B cell (primary cell): ENCODE results near the gene LAMTOR2. TPM values are rescaled to one million over a fixed set of nuclear protein-coding genes. Genes with fewer than 3 reads are reported as not detected.

Experiments
- ATAC-seq: fragments of 200-7000 bp; cut with Tn5 transposase; one replicate; pipeline ENCODE4 v1.10.0; 2021; ENCODE audit warnings: low read depth, mild to moderate bottlenecking, moderate number of reproducible peaks, moderate library complexity
- CTCF ChIA-PET: fragments of 350-600 bp; sonication (Branson Sonifier 250); formaldehyde crosslinking; loops from one replicate; lab custom pipeline; 2021; ENCODE audit warnings: antibody characterized with exemption, inconsistent platforms; lab: Charles Lee
- POLR2A ChIA-PET: fragments of 350-600 bp; sonication (Branson Sonifier 250); formaldehyde crosslinking; loops from one replicate; lab custom pipeline; 2021; ENCODE audit warnings: antibody characterized with exemption; lab: Charles Lee
- DNase-seq: peaks from one replicate; pipeline ENCODE4 v3.0.0; 2013
- H2AFZ ChIP-seq: 2 replicates; pipeline ENCODE4 v1.6.1; 2012; ENCODE audit warnings: mild to moderate bottlenecking, low read depth, low read length; ENCODE audit not compliant: insufficient read depth, poor library complexity, severe bottlenecking
- H3K27ac ChIP-seq, 2 donors: 1 replicate in 1 of 2; 2 replicates in 1 of 2; pipeline ENCODE4 v1.5.1; 2012 to 2013; ENCODE audit warnings: low read length in 2 of 2, mild to moderate bottlenecking in 2 of 2, moderate library complexity in 1 of 2
- H3K27me3 ChIP-seq, 4 experiments: fragments of 200-600 bp in 1 of 4; sonication (generic) in 1 of 4; replicated peaks in 1 of 4; 1 replicate in 2 of 4; 2 replicates in 2 of 4; pipeline versions ENCODE4 v1.6.1 to v1.7.0; 2013 to 2016; ENCODE audit warnings: low read length in 3 of 4, mild to moderate bottlenecking in 2 of 4, mixed read lengths in 1 of 4, moderate library complexity in 1 of 4; ENCODE audit not compliant: insufficient read depth in 4 of 4, control insufficient read depth in 3 of 4; ENCODE audit errors: control extremely low read depth in 1 of 4
- H3K36me3 ChIP-seq, 2 experiments: replicated peaks in 1 of 2; 1 replicate in 1 of 2; 2 replicates in 1 of 2; pipeline versions ENCODE4 v1.6.1 to v1.7.1; 2013; ENCODE audit warnings: low read length in 1 of 2; ENCODE audit not compliant: insufficient read depth in 2 of 2, control insufficient read depth in 1 of 2; ENCODE audit errors: control extremely low read depth in 1 of 2, extremely low read depth in 1 of 2
- H3K4me1 ChIP-seq, 2 donors: fragments of 200-600 bp in 1 of 2; sonication (generic) in 1 of 2; 1 replicate in 1 of 2; 2 replicates in 1 of 2; pipeline versions ENCODE4 v1.5.1 to v1.6.1; 2013 to 2017; ENCODE audit warnings: low read length in 2 of 2; ENCODE audit not compliant: control insufficient read depth in 2 of 2, insufficient read depth in 2 of 2
- H3K4me2 ChIP-seq: replicated peaks from 2 replicates; pipeline ENCODE3; 2012; ENCODE audit warnings: mild to moderate bottlenecking, low read depth, low read length; ENCODE audit not compliant: poor library complexity, severe bottlenecking
- H3K4me3 ChIP-seq, 5 experiments: fragments of 200-600 bp in 1 of 5; sonication (generic) in 1 of 5; 1 replicate in 3 of 5; 2 replicates in 2 of 5; pipeline versions ENCODE4 v1.5.1 to v1.7.0; 2011 to 2016; ENCODE audit warnings: low read length in 4 of 5, mild to moderate bottlenecking in 4 of 5, low read depth in 2 of 5, control low read depth in 1 of 5, moderate library complexity in 1 of 5; ENCODE audit not compliant: insufficient read depth in 1 of 5; ENCODE audit errors: control extremely low read depth in 1 of 5, extremely low read depth in 1 of 5
- H3K79me2 ChIP-seq: fragments of 200-600 bp; sonication (generic); one replicate; pipeline ENCODE4 v1.6.0; 2016; ENCODE audit warnings: low read length; ENCODE audit not compliant: control insufficient read depth, insufficient read depth
- H3K9ac ChIP-seq: fragments of 200-600 bp; sonication (generic); 2 replicates; pipeline ENCODE4 v1.6.1; 2017; ENCODE audit warnings: mild to moderate bottlenecking, low read length, moderate library complexity
- H3K9me3 ChIP-seq, 3 donors: one replicate each; pipeline versions ENCODE4 v1.6.1 to v1.7.1; 2013; ENCODE audit warnings: low read length in 2 of 3; ENCODE audit not compliant: control insufficient read depth in 2 of 3, insufficient read depth in 1 of 3; ENCODE audit errors: control extremely low read depth in 1 of 3
- H4K20me1 ChIP-seq: 2 replicates; pipeline ENCODE4 v1.6.0; 2012; ENCODE audit warnings: mild to moderate bottlenecking, low read length; ENCODE audit not compliant: insufficient read depth, control insufficient read depth, poor library complexity, severe bottlenecking
- H3K27ac Mint-ChIP-seq: one replicate; pipeline ENCODE4 v1.8.0; 2021; ENCODE audit warnings: mixed read lengths
- H3K27me3 Mint-ChIP-seq: one replicate; pipeline ENCODE4 v1.8.0; 2021; ENCODE audit warnings: mixed read lengths
- H3K4me1 Mint-ChIP-seq: one replicate; pipeline ENCODE4 v1.8.0; 2021; ENCODE audit warnings: mixed read lengths
- H3K4me3 Mint-ChIP-seq: one replicate; pipeline ENCODE4 v1.8.0; 2021; ENCODE audit warnings: mixed read lengths
- H3K9me3 Mint-ChIP-seq: one replicate; pipeline ENCODE4 v1.8.0; 2022; ENCODE audit warnings: mixed read lengths; ENCODE audit not compliant: insufficient read depth
- EZH2 ChIP-seq: IDR thresholded peaks from 2 replicates; pipeline ENCODE4 v1.6.1; 2012; ENCODE audit warnings: borderline replicate concordance, low read depth, mild to moderate bottlenecking, moderate library complexity, low read length; ENCODE audit not compliant: insufficient read depth, poor library complexity, severe bottlenecking
- WGBS: methylation state at CpG from one replicate; pipeline ENCODE4 v1.1.5; 2013; ENCODE audit warnings: missing lambda C conversion rate; ENCODE audit not compliant: insufficient coverage; 5-methylcytosine and 5-hydroxymethylcytosine counted together
- intact Hi-C: fragments of 100-400 bp; cut with micrococcal nuclease; formaldehyde crosslinking; loops from one replicate; pipeline ENCODE4 v1.10.0; 2022
- polyA plus RNA-seq: library from polyadenylated mRNA; depleted of rRNA; stranded (reverse); fragments of >200 nt; gene quantifications from 2 replicates; pipeline ENCODE4 v1.2.3, GENCODE V29; 2012
- total RNA-seq, 2 donors: library from RNA; stranded (reverse); fragments of 120-200 nt in 1 of 2; gene quantifications; 1 replicate in 1 of 2; 2 replicates in 1 of 2; pipeline versions ENCODE4 v1.2.3 to v1.2.4, GENCODE V29; 2013 to 2022

The LAMTOR2 gene
- total and polyA plus RNA-seq, 2 donors (not counting 1 experiment from before 2014, with no cell fraction given), result 31.5 to 55.9 TPM

GRCh38 chr1:156108057-156108456, 53.5 kb downstream of the LAMTOR2 start:
- Histone ChIP-seq H3K9me3 (no peaks in the 10 kb centered on the region), H3K27me3 (peaks cover 0 to 5% (median 2%) of the 10 kb centered on the region in 4 experiments), H3K4me1 (peaks cover 35 to 40% of the 10 kb centered on the region in 2 donors), H3K36me3 (no peaks in the 10 kb centered on the region), H3K9ac (no peak overlapping the region), H2AFZ (no peak overlapping the region), H4K20me1 (no peaks in the 10 kb centered on the region), H3K4me2 (no peak overlapping the region), H3K27ac (peak overlapping the region in 1 of 2 donors; percentile 99), H3K79me2 (no peaks in the 10 kb centered on the region), H3K4me3 (no peak overlapping the region)
- Mint-ChIP-seq H3K4me3 (peak overlapping the region; percentile 26), H3K4me1 (peaks cover 57% of the 10 kb centered on the region), H3K27ac (peak overlapping the region; percentile 72), H3K9me3 (no peaks in the 10 kb centered on the region), H3K27me3 (peaks cover 3% of the 10 kb centered on the region)
- 76% methylated on average over 2 of the region's 3 CpGs for WGBS
- CTCF ChIA-PET, result interaction anchor here (6.3 to 23.7 kb wide), 2 partner anchors 11 to 17 kb away, joined by 82 to 970 read pairs; partner anchors contain the start of gene LMNA
- ATAC-seq (no peak), DNase-seq (no peak)
- TF ChIP-seq EZH2, result no peak
- intact Hi-C loops, result no loop called here
- POLR2A ChIA-PET, result interaction anchor here (0.7 kb wide), 1 partner anchor 8 kb away, joined by 3 read pairs; no protein-coding TSS in a partner anchor

Other genes starting within 250 kb of the LAMTOR2 start
- 127 TPM in 2 replicates for gene GON4L, start 197.6 kb upstream of the LAMTOR2 start, total RNA-seq
- 54.4 and 57.7 TPM in 2 replicates for gene GON4L, start 197.6 kb upstream of the LAMTOR2 start, polyA plus RNA-seq
- gene SYT11, start 195.2 kb upstream of the LAMTOR2 start, total RNA-seq, result 6.2 and 6.6 TPM in 2 replicates
- 1.8 and 3.0 TPM in 2 replicates for gene SYT11, start 195.2 kb upstream of the LAMTOR2 start, polyA plus RNA-seq
- 43.4 and 45.7 TPM in 2 replicates for gene RIT1, start 143.4 kb upstream of the LAMTOR2 start, total RNA-seq
- gene RIT1, start 143.4 kb upstream of the LAMTOR2 start, polyA plus RNA-seq, result 14.2 and 28.6 TPM in 2 replicates
- 122 TPM in 2 replicates for gene KHDC4, start 120.4 kb upstream of the LAMTOR2 start, total RNA-seq
- gene KHDC4, start 120.4 kb upstream of the LAMTOR2 start, polyA plus RNA-seq, result 47.3 and 51.3 TPM in 2 replicates
- gene RXFP4, start 113.1 kb upstream of the LAMTOR2 start, total RNA-seq, result 0.32 TPM in 1 of 2 replicates, not detected in the other
- 0.12 TPM in 1 of 2 replicates, not detected in the other for gene RXFP4, start 113.1 kb upstream of the LAMTOR2 start, polyA plus RNA-seq
- gene ARHGEF2, start 76.2 kb upstream of the LAMTOR2 start, total RNA-seq, result 245 and 247 TPM in 2 replicates
- gene ARHGEF2, start 76.2 kb upstream of the LAMTOR2 start, polyA plus RNA-seq, result 241 and 269 TPM in 2 replicates
- gene SSR2, start 33.8 kb upstream of the LAMTOR2 start, total RNA-seq, result 160 and 161 TPM in 2 replicates
- gene SSR2, start 33.8 kb upstream of the LAMTOR2 start, polyA plus RNA-seq, result 359 and 386 TPM in 2 replicates
- 35.1 and 39.0 TPM in 2 replicates for gene UBQLN4, start 984 bp upstream of the LAMTOR2 start, total RNA-seq
- gene UBQLN4, start 984 bp upstream of the LAMTOR2 start, polyA plus RNA-seq, result 20.9 and 24.1 TPM in 2 replicates
- 0.69 and 1.1 TPM in 2 replicates for gene RAB25, start 6.4 kb downstream of the LAMTOR2 start, total RNA-seq
- gene RAB25, start 6.4 kb downstream of the LAMTOR2 start, polyA plus RNA-seq, result 0.81 and 2.2 TPM in 2 replicates
- gene MEX3A, start 27.7 kb downstream of the LAMTOR2 start, total RNA-seq, result 0.73 and 1.1 TPM in 2 replicates
- 0.22 and 0.27 TPM in 2 replicates for gene MEX3A, start 27.7 kb downstream of the LAMTOR2 start, polyA plus RNA-seq
- 28.7 and 32.3 TPM in 2 replicates for gene LMNA, start 59.9 kb downstream of the LAMTOR2 start, total RNA-seq
- gene LMNA, start 59.9 kb downstream of the LAMTOR2 start, polyA plus RNA-seq, result 19.4 and 53.1 TPM in 2 replicates
- 6.4 and 9.2 TPM in 2 replicates for gene SEMA4A, start 98.8 kb downstream of the LAMTOR2 start, total RNA-seq
- 15.5 and 23.2 TPM in 2 replicates for gene SEMA4A, start 98.8 kb downstream of the LAMTOR2 start, polyA plus RNA-seq
- 26.6 and 27.2 TPM in 2 replicates for gene SLC25A44, start 139.3 kb downstream of the LAMTOR2 start, total RNA-seq
- 14.9 and 21.9 TPM in 2 replicates for gene SLC25A44, start 139.3 kb downstream of the LAMTOR2 start, polyA plus RNA-seq
- gene PMF1, start 158.2 kb downstream of the LAMTOR2 start, total RNA-seq, result 58.3 and 64.3 TPM in 2 replicates
- 101 and 114 TPM in 2 replicates for gene PMF1, start 158.2 kb downstream of the LAMTOR2 start, polyA plus RNA-seq
- 7.4 and 8.3 TPM in 2 replicates for gene BGLAP, start 187.4 kb downstream of the LAMTOR2 start, total RNA-seq
- 1.4 and 3.1 TPM in 2 replicates for gene BGLAP, start 187.4 kb downstream of the LAMTOR2 start, polyA plus RNA-seq
- 1.4 and 1.8 TPM in 2 replicates for gene PAQR6, start 193.3 kb downstream of the LAMTOR2 start, total RNA-seq
- 1.3 and 1.8 TPM in 2 replicates for gene PAQR6, start 193.3 kb downstream of the LAMTOR2 start, polyA plus RNA-seq
- gene SMG5, start 228.0 kb downstream of the LAMTOR2 start, total RNA-seq, result 74.0 and 77.0 TPM in 2 replicates
- gene SMG5, start 228.0 kb downstream of the LAMTOR2 start, polyA plus RNA-seq, result 45.8 and 53.5 TPM in 2 replicates
- gene TMEM79, start 229.5 kb downstream of the LAMTOR2 start, total RNA-seq, result 9.9 and 11.5 TPM in 2 replicates
- gene TMEM79, start 229.5 kb downstream of the LAMTOR2 start, polyA plus RNA-seq, result 16.9 and 19.1 TPM in 2 replicates
- gene GLMP, start 240.9 kb downstream of the LAMTOR2 start, total RNA-seq, result 21.2 and 21.3 TPM in 2 replicates
- gene GLMP, start 240.9 kb downstream of the LAMTOR2 start, polyA plus RNA-seq, result 4.2 and 10.2 TPM in 2 replicates
- gene VHLL, start 244.5 kb downstream of the LAMTOR2 start, total RNA-seq, result 0.49 TPM in 1 of 2 replicates, not detected in the other
- 0.36 and 0.45 TPM in 2 replicates for gene VHLL, start 244.5 kb downstream of the LAMTOR2 start, polyA plus RNA-seq